Astrocyte (in vitro differentiated cells and primary cell): ENCODE data around the gene RNU7-1. TPM values are rescaled to one million over a fixed set of nuclear protein-coding genes. Genes with fewer than 3 reads are reported as not detected.

Source experiments
- DNase-seq: peaks from one replicate; pipeline ENCODE4 v3.0.0-alpha.2; 2010; ENCODE audit warnings: low read depth
- FAIRE-seq: peaks from 2 replicates; lab custom pipeline; 2011; peaks lifted over from hg19 to GRCh38; lab: Jason Lieb, UNC
- H2AFZ ChIP-seq: 2 replicates; pipeline ENCODE4 v1.6.0; 2012; ENCODE audit warnings: low read depth, low read length, inconsistent platforms
- H3K27ac ChIP-seq: 2 replicates; pipeline ENCODE4 v1.5.1; 2011; ENCODE audit warnings: low read depth, low read length, inconsistent platforms
- H3K27me3 ChIP-seq: 2 replicates; pipeline ENCODE4 v1.6.0; 2011; ENCODE audit warnings: low read length, inconsistent platforms; ENCODE audit not compliant: insufficient read depth
- H3K36me3 ChIP-seq: 2 replicates; pipeline ENCODE4 v1.5.1; 2011; ENCODE audit warnings: low read length, inconsistent platforms; ENCODE audit not compliant: insufficient read depth
- H3K4me1 ChIP-seq: 2 replicates; pipeline ENCODE4 v1.5.1; 2011; ENCODE audit warnings: low read length, inconsistent platforms; ENCODE audit not compliant: insufficient read depth
- H3K4me2 ChIP-seq: 2 replicates; pipeline ENCODE4 v1.6.0; 2012; ENCODE audit warnings: low read length, inconsistent platforms
- H3K4me3 ChIP-seq: 2 replicates; pipeline ENCODE4 v1.5.1; 2011; ENCODE audit warnings: low read depth, mild to moderate bottlenecking, low read length, inconsistent platforms; ENCODE audit not compliant: insufficient read depth
- H3K79me2 ChIP-seq: 2 replicates; pipeline ENCODE4 v1.6.0; 2012; ENCODE audit warnings: mild to moderate bottlenecking, low read length, inconsistent platforms; ENCODE audit not compliant: insufficient read depth
- H3K9ac ChIP-seq: 2 replicates; pipeline ENCODE4 v1.6.0; 2012; ENCODE audit warnings: mild to moderate bottlenecking, low read length, inconsistent platforms
- H3K9me3 ChIP-seq: 2 replicates; pipeline ENCODE4 v1.5.1; 2012; ENCODE audit warnings: low read depth, mild to moderate bottlenecking, low read length, inconsistent platforms; ENCODE audit not compliant: insufficient read depth
- H4K20me1 ChIP-seq: 2 replicates; pipeline ENCODE4 v1.6.0; 2012; ENCODE audit warnings: low read length, inconsistent platforms; ENCODE audit not compliant: insufficient read depth
- H3K27ac Mint-ChIP-seq: one replicate; pipeline ENCODE4 v1.8.0; 2021; ENCODE audit warnings: mild to moderate bottlenecking, mixed read lengths; ENCODE audit not compliant: unreplicated experiment
- H3K27me3 Mint-ChIP-seq: one replicate; pipeline ENCODE4 v1.8.0; 2021; ENCODE audit warnings: low read depth, mixed read lengths; ENCODE audit not compliant: unreplicated experiment
- H3K36me3 Mint-ChIP-seq: one replicate; pipeline ENCODE4 v1.8.0; 2021; ENCODE audit warnings: low read depth, mixed read lengths; ENCODE audit not compliant: unreplicated experiment
- H3K4me1 Mint-ChIP-seq: one replicate; pipeline ENCODE4 v1.8.0; 2021; ENCODE audit warnings: low read depth, mixed read lengths; ENCODE audit not compliant: unreplicated experiment
- H3K4me3 Mint-ChIP-seq: one replicate; pipeline ENCODE4 v1.8.0; 2021; ENCODE audit warnings: mild to moderate bottlenecking, moderate library complexity, mixed read lengths; ENCODE audit not compliant: unreplicated experiment
- H3K9me3 Mint-ChIP-seq: one replicate; pipeline ENCODE4 v1.8.0; 2021; ENCODE audit warnings: mild to moderate bottlenecking, mixed read lengths; ENCODE audit not compliant: unreplicated experiment
- EZH2 ChIP-seq: IDR thresholded peaks from 2 replicates; pipeline ENCODE4 v1.6.1; 2012; ENCODE audit warnings: mild to moderate bottlenecking, low read length, inconsistent platforms; ENCODE audit not compliant: insufficient read depth
- total RNA-seq: library from RNA; stranded (reverse); gene quantifications from 2 replicates; pipeline ENCODE4 v1.2.1, GENCODE V29; 2021
- TF ChIP-seq, protein P1 (sequence below): IDR thresholded peaks from 2 replicates; pipeline ENCODE4 v1.5.1; 2011; ENCODE audit warnings: low read depth, mild to moderate bottlenecking, inconsistent platforms, low read length, moderate library complexity; ENCODE audit not compliant: insufficient read depth

The RNU7-1 gene
- total RNA-seq, 1 donor from 2014 or later: not detected

GRCh38 chr12:6963016-6963731 is 19.6 kb downstream of the RNU7-1 start:
- FAIRE-seq (no peak), DNase-seq (no peak)
- Mint-ChIP-seq H3K4me1 (peaks cover 20% of the 10 kb centered on the region), H3K27ac (peak overlapping the region; percentile 88), H3K36me3 (peaks cover 9% of the 10 kb centered on the region), H3K27me3 (no peaks in the 10 kb centered on the region), H3K4me3 (peak overlapping the region; percentile 62), H3K9me3 (no peaks in the 10 kb centered on the region)
- H3K27ac ChIP-seq: no peak overlapping the region
- no peaks in the 10 kb centered on the region for H3K27me3 ChIP-seq
- no peaks in the 10 kb centered on the region for H4K20me1 ChIP-seq
- no peak overlapping the region for H3K4me3 ChIP-seq
- no peak for TF ChIP-seq EZH2
- TF ChIP-seq, protein P1, sequence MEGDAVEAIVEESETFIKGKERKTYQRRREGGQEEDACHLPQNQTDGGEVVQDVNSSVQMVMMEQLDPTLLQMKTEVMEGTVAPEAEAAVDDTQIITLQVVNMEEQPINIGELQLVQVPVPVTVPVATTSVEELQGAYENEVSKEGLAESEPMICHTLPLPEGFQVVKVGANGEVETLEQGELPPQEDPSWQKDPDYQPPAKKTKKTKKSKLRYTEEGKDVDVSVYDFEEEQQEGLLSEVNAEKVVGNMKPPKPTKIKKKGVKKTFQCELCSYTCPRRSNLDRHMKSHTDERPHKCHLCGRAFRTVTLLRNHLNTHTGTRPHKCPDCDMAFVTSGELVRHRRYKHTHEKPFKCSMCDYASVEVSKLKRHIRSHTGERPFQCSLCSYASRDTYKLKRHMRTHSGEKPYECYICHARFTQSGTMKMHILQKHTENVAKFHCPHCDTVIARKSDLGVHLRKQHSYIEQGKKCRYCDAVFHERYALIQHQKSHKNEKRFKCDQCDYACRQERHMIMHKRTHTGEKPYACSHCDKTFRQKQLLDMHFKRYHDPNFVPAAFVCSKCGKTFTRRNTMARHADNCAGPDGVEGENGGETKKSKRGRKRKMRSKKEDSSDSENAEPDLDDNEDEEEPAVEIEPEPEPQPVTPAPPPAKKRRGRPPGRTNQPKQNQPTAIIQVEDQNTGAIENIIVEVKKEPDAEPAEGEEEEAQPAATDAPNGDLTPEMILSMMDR: no peak
- H3K9me3 ChIP-seq: no peaks in the 10 kb centered on the region
- H3K4me1 ChIP-seq: peaks cover 19% of the 10 kb centered on the region
- no peak overlapping the region for H3K4me2 ChIP-seq
- H3K9ac ChIP-seq: no peak overlapping the region
- peaks cover 16% of the 10 kb centered on the region for H3K36me3 ChIP-seq
- H3K79me2 ChIP-seq: peaks cover 12% of the 10 kb centered on the region
- no peak overlapping the region for H2AFZ ChIP-seq

GRCh38 chr12:6963791-6964413 is 20.3 kb downstream of the RNU7-1 start:
- Histone ChIP-seq H3K4me1 (peaks cover 23% of the 10 kb centered on the region), H3K27ac (no peak overlapping the region), H3K27me3 (no peaks in the 10 kb centered on the region), H3K36me3 (peaks cover 24% of the 10 kb centered on the region), H3K9ac (no peak overlapping the region), H2AFZ (no peak overlapping the region), H3K9me3 (no peaks in the 10 kb centered on the region), H3K4me2 (no peak overlapping the region), H4K20me1 (peaks cover 6% of the 10 kb centered on the region), H3K79me2 (peaks cover 20% of the 10 kb centered on the region), H3K4me3 (no peak overlapping the region)
- H3K4me1 Mint-ChIP-seq: peaks cover 21% of the 10 kb centered on the region
- H3K9me3 Mint-ChIP-seq: no peaks in the 10 kb centered on the region
- DNase-seq: no peak
- H3K36me3 Mint-ChIP-seq: peaks cover 12% of the 10 kb centered on the region
- H3K4me3 Mint-ChIP-seq: no peak overlapping the region
- no peak for TF ChIP-seq EZH2
- TF ChIP-seq, protein P1: no peak
- no peaks in the 10 kb centered on the region for H3K27me3 Mint-ChIP-seq
- no peak for FAIRE-seq
- peak overlapping the region; percentile 81 for H3K27ac Mint-ChIP-seq

DNA sequence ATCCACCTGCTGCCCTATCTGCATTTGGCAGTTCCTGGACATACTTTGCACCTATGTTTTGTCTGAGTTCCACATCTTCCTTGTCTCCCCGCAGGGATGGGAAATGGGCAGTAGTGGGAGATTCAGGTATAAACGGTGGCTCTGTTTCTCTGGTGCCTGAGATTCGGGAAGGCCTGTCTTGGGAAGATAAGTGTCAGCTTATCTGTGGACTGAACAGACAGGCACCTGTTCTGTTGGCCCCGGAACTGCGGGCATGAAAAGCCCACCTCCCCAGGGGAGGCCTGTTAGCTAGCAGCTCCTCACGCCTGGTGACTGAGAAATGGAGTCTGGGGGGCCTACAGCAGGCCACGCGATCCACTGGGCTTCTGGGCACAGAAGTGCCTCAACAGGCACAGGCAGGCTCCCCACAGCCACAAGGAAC is 21.0 kb downstream of the RNU7-1 start:
- no peaks in the 10 kb centered on the region for H3K27me3 ChIP-seq
- Mint-ChIP-seq H3K27me3 (no peaks in the 10 kb centered on the region), H3K27ac (peak overlapping the region; percentile 81), H3K4me1 (peaks cover 22% of the 10 kb centered on the region), H3K9me3 (no peaks in the 10 kb centered on the region), H3K4me3 (peak overlapping the region; percentile 15), H3K36me3 (peaks cover 12% of the 10 kb centered on the region)
- peaks cover 25% of the 10 kb centered on the region for H3K4me1 ChIP-seq
- DNase-seq (no peak), FAIRE-seq (no peak)
- H3K4me3 ChIP-seq: no peak overlapping the region
- TF ChIP-seq EZH2: no peak
- TF ChIP-seq, protein P1: no peak
- no peaks in the 10 kb centered on the region for H3K9me3 ChIP-seq
- H3K4me2 ChIP-seq: no peak overlapping the region
- H2AFZ ChIP-seq: no peak overlapping the region
- peak overlapping the region; percentile 41 for H3K9ac ChIP-seq
- peaks cover 7% of the 10 kb centered on the region for H4K20me1 ChIP-seq
- H3K27ac ChIP-seq: no peak overlapping the region
- peaks cover 29% of the 10 kb centered on the region for H3K36me3 ChIP-seq
- H3K79me2 ChIP-seq: peaks cover 26% of the 10 kb centered on the region
